Measurements from ENCODE around the gene PAX9.
A peak's percentile ranks its signal among the peaks of the same experiment; 100 is the strongest.

PAX9 gene

GRCh38 chr14:36652542-36653201 lies 9.0 kb upstream of the PAX9 start:
- H3K27me3 Mint-ChIP-seq = peaks cover 87% of the 10 kb centered on the region
- ATAC-seq = no peak
- H3K27ac Mint-ChIP-seq = no peak overlapping the region
- H3K4me3 Mint-ChIP-seq = no peak overlapping the region
- H3K4me1 Mint-ChIP-seq = peaks cover 36% of the 10 kb centered on the region
- H3K9me3 Mint-ChIP-seq = no peaks in the 10 kb centered on the region
- no peak for DNase-seq

- Mint-ChIP-seq H3K4me3 (no peak overlapping the region), H3K27ac (no peak overlapping the region), H3K4me1 (peaks cover 36% of the 10 kb centered on the region), H3K9me3 (no peaks in the 10 kb centered on the region), H3K27me3 (peaks cover 87% of the 10 kb centered on the region)
- DNase-seq (no peak), ATAC-seq (no peak)
These were observed 8.2 kb upstream of the PAX9 start for GRCh38 chr14:36653413-36653812.

GRCh38 chr14:36653962-36654793 lies 7.5 kb upstream of the PAX9 start:
- ATAC-seq = no peak
- Mint-ChIP-seq H3K4me3 (no peak overlapping the region), H3K9me3 (no peaks in the 10 kb centered on the region), H3K4me1 (peaks cover 41% of the 10 kb centered on the region), H3K27me3 (peaks cover 89% of the 10 kb centered on the region), H3K27ac (no peak overlapping the region)
- DNase-seq = no peak

- H3K4me3 Mint-ChIP-seq = no peak overlapping the region
- no peak overlapping the region for H3K27ac Mint-ChIP-seq
- H3K9me3 Mint-ChIP-seq = no peaks in the 10 kb centered on the region
- ATAC-seq (no peak), DNase-seq (no peak)
- H3K4me1 Mint-ChIP-seq = peaks cover 48% of the 10 kb centered on the region
- H3K27me3 Mint-ChIP-seq = peaks cover 95% of the 10 kb centered on the region
These were observed 6.8 kb upstream of the PAX9 start for GRCh38 chr14:36654794-36655381.

GRCh38 chr14:36655571-36655962 lies 6.1 kb upstream of the PAX9 start:
- peaks cover 95% of the 10 kb centered on the region for H3K27me3 Mint-ChIP-seq
- peak overlapping the region; percentile 7 to 34 for H3K4me3 Mint-ChIP-seq
- no peaks in the 10 kb centered on the region for H3K9me3 Mint-ChIP-seq
- no peak for ATAC-seq
- no peak for DNase-seq
- H3K27ac Mint-ChIP-seq = no peak overlapping the region
- H3K4me1 Mint-ChIP-seq = peaks cover 55% of the 10 kb centered on the region

GRCh38 chr14:36655963-36656686 lies 5.5 kb upstream of the PAX9 start:
- Mint-ChIP-seq H3K4me1 (peaks cover 61% of the 10 kb centered on the region), H3K27me3 (peaks cover 95% of the 10 kb centered on the region), H3K4me3 (peak overlapping the region; percentile 34 to 39), H3K27ac (no peak overlapping the region), H3K9me3 (no peaks in the 10 kb centered on the region)
- ATAC-seq (peak; percentile 70), DNase-seq (peak; percentile 43 to 47)

- DNase-seq (no peak), ATAC-seq (no peak)
- peak overlapping the region; percentile 29 to 60 for H3K4me3 Mint-ChIP-seq
- H3K27me3 Mint-ChIP-seq = peaks cover 96% of the 10 kb centered on the region
- H3K4me1 Mint-ChIP-seq = peaks cover 68% of the 10 kb centered on the region
- H3K27ac Mint-ChIP-seq = no peak overlapping the region
- H3K9me3 Mint-ChIP-seq = no peaks in the 10 kb centered on the region
These were observed 4.8 kb upstream of the PAX9 start for GRCh38 chr14:36656687-36657398.

- H3K27ac Mint-ChIP-seq = peak overlapping the region in 1 of 2 donors; percentile 19
- ATAC-seq (no peak), DNase-seq (no peak)
- no peaks in the 10 kb centered on the region for H3K9me3 Mint-ChIP-seq
- peaks cover 75% of the 10 kb centered on the region for H3K4me1 Mint-ChIP-seq
- peak overlapping the region; percentile 53 to 60 for H3K4me3 Mint-ChIP-seq
- H3K27me3 Mint-ChIP-seq = peaks cover 100% of the 10 kb centered on the region
These were observed 4.1 kb upstream of the PAX9 start for GRCh38 chr14:36657399-36658122.

GRCh38 chr14:36658123-36659009 lies 3.3 kb upstream of the PAX9 start:
- Mint-ChIP-seq H3K27me3 (peaks cover 100% of the 10 kb centered on the region), H3K4me1 (peaks cover 83% of the 10 kb centered on the region), H3K27ac (no peak overlapping the region), H3K4me3 (peak overlapping the region; percentile 15 to 53), H3K9me3 (peaks cover 0 to 2% of the 10 kb centered on the region in 2 donors)
- DNase-seq (no peak), ATAC-seq (no peak)

- no peak overlapping the region for H3K27ac Mint-ChIP-seq
- H3K4me1 Mint-ChIP-seq = peaks cover 92% of the 10 kb centered on the region
These were observed 2.4 kb upstream of the PAX9 start for GRCh38 chr14:36659010-36659821.

GRCh38 chr14:36659822-36660735 lies 1.6 kb upstream of the PAX9 start:
- Mint-ChIP-seq H3K27ac (no peak overlapping the region), H3K4me1 (peaks cover 99% of the 10 kb centered on the region), H3K27me3 (peaks cover 100% of the 10 kb centered on the region), H3K9me3 (peaks cover 0 to 9% of the 10 kb centered on the region in 2 donors), H3K4me3 (no peak overlapping the region)
- ATAC-seq (no peak), DNase-seq (no peak)

More at GRCh38 chr14:36659010-36659821, 2.4 kb upstream of the PAX9 start:
- H3K9me3 Mint-ChIP-seq = peaks cover 0 to 9% of the 10 kb centered on the region in 2 donors
- peak overlapping the region in 1 of 2 donors; percentile 41 for H3K4me3 Mint-ChIP-seq
- DNase-seq = no peak
- peaks cover 100% of the 10 kb centered on the region for H3K27me3 Mint-ChIP-seq
- no peak for ATAC-seq
